RWPE2 (cell line): ENCODE results near the gene GRK5.

ENCODE experiments used
- ATAC-seq: fragments of 200-7000 bp; cut with Tn5 transposase; 3 replicates; pipeline ENCODE4 v1.9.1; 2021; ENCODE audit warnings: low read depth
- DNase-seq: peaks from one replicate; pipeline ENCODE4 v3.0.0-alpha.2; 2020; ENCODE audit warnings: low spot score
- H3K27ac ChIP-seq: fragments of 450-650 bp; 2 replicates; pipeline ENCODE4 v1.5.1; 2017; ENCODE audit warnings: mild to moderate bottlenecking; ENCODE audit not compliant: poor library complexity, severe bottlenecking
- H3K27me3 ChIP-seq: fragments of 250-450 bp; sonication (Bioruptor Pico); 2 replicates; pipeline ENCODE4 v1.5.1; 2021; ENCODE audit warnings: mild to moderate bottlenecking, moderate library complexity; ENCODE audit not compliant: insufficient read depth, poor library complexity, severe bottlenecking
- H3K36me3 ChIP-seq: fragments of 250-450 bp; sonication (Bioruptor Pico); 2 replicates; pipeline ENCODE4 v1.5.1; 2020; ENCODE audit warnings: low read depth, mild to moderate bottlenecking, moderate library complexity
- H3K4me1 ChIP-seq: fragments of 250-450 bp; sonication (Bioruptor Pico); 2 replicates; pipeline ENCODE4 v1.5.1; 2021; ENCODE audit warnings: mild to moderate bottlenecking, moderate library complexity; ENCODE audit not compliant: insufficient read depth, poor library complexity, severe bottlenecking
- H3K4me3 ChIP-seq: fragments of 250-450 bp; sonication (Bioruptor Pico); 2 replicates; pipeline ENCODE4 v1.5.1; 2021; ENCODE audit warnings: mild to moderate bottlenecking, moderate library complexity; ENCODE audit not compliant: severe bottlenecking
- H3K9me3 ChIP-seq: fragments of 250-450 bp; sonication (Bioruptor Pico); 2 replicates; pipeline ENCODE4 v1.5.1; 2021; ENCODE audit warnings: mild to moderate bottlenecking, moderate library complexity; ENCODE audit not compliant: severe bottlenecking
- CTCF ChIP-seq: fragments of 450-650 bp; IDR thresholded peaks from one replicate; pipeline ENCODE4 v1.5.1; 2017; ENCODE audit warnings: mild to moderate bottlenecking, moderate library complexity; ENCODE audit not compliant: poor library complexity, severe bottlenecking

GRK5 gene

GRCh38 chr10:119302172-119302571 is 94.8 kb downstream of the GRK5 start:
- no peaks in the 10 kb centered on the region for H3K36me3 ChIP-seq
- no peaks in the 10 kb centered on the region for H3K9me3 ChIP-seq
- DNase-seq, result no peak
- TF ChIP-seq CTCF, result no peak
- ATAC-seq, result no peak
- no peak overlapping the region for H3K4me3 ChIP-seq
- no peaks in the 10 kb centered on the region for H3K27me3 ChIP-seq
- H3K4me1 ChIP-seq, result peaks cover 17% of the 10 kb centered on the region
- no peak overlapping the region for H3K27ac ChIP-seq

GRCh38 chr10:119302591-119303253 is 95.4 kb downstream of the GRK5 start:
- Histone ChIP-seq H3K27me3 (no peaks in the 10 kb centered on the region), H3K4me3 (no peak overlapping the region), H3K4me1 (peaks cover 22% of the 10 kb centered on the region), H3K36me3 (no peaks in the 10 kb centered on the region), H3K27ac (no peak overlapping the region), H3K9me3 (no peaks in the 10 kb centered on the region)
- ATAC-seq (no peak), DNase-seq (no peak)
- TF ChIP-seq CTCF, result no peak

GRCh38 chr10:119303886-119304285 is 96.5 kb downstream of the GRK5 start:
- ATAC-seq, result peak; percentile 62
- no peak for DNase-seq
- Histone ChIP-seq H3K27me3 (no peaks in the 10 kb centered on the region), H3K4me3 (no peak overlapping the region), H3K36me3 (no peaks in the 10 kb centered on the region), H3K27ac (no peak overlapping the region), H3K4me1 (peaks cover 22% of the 10 kb centered on the region), H3K9me3 (no peaks in the 10 kb centered on the region)
- TF ChIP-seq CTCF, result no peak

GRCh38 chr10:119304541-119304940 is 97.2 kb downstream of the GRK5 start:
- no peaks in the 10 kb centered on the region for H3K36me3 ChIP-seq
- DNase-seq (no peak), ATAC-seq (no peak)
- H3K27ac ChIP-seq, result no peak overlapping the region
- no peak for TF ChIP-seq CTCF
- no peaks in the 10 kb centered on the region for H3K27me3 ChIP-seq
- H3K4me1 ChIP-seq, result peaks cover 22% of the 10 kb centered on the region
- no peaks in the 10 kb centered on the region for H3K9me3 ChIP-seq
- no peak overlapping the region for H3K4me3 ChIP-seq

GRCh38 chr10:119305860-119306513 is 98.6 kb downstream of the GRK5 start:
- no peak for TF ChIP-seq CTCF
- H3K36me3 ChIP-seq, result no peaks in the 10 kb centered on the region
- H3K4me1 ChIP-seq, result peaks cover 22% of the 10 kb centered on the region
- H3K27ac ChIP-seq, result peak overlapping the region; percentile 77
- DNase-seq (peak; percentile 92), ATAC-seq (peak; percentile 90)
- H3K9me3 ChIP-seq, result no peaks in the 10 kb centered on the region
- no peak overlapping the region for H3K4me3 ChIP-seq
- no peaks in the 10 kb centered on the region for H3K27me3 ChIP-seq
